SK-N-SH (cell line): Measurements from ENCODE around the gene NDEL1. TPM values are rescaled to one million over a fixed set of nuclear protein-coding genes. Genes with fewer than 3 reads are reported as not detected.

Source experiments
- CTCF ChIA-PET: fragments of 300-600, 350-600 bp; formaldehyde crosslinking; extraction: SDS; loops from one replicate; lab custom pipeline; 2021; lab: Yijun Ruan, JAX
- POLR2A ChIA-PET: fragments of 350-600 bp; sonication (Branson Sonifier 250); formaldehyde crosslinking; extraction: SDS; loops from one replicate; lab custom pipeline; 2020; ENCODE audit warnings: antibody characterized with exemption, inconsistent platforms; lab: Yijun Ruan, JAX
- DNase-seq: peaks from one replicate; pipeline ENCODE4 v3.0.0; 2012
- H2AFZ ChIP-seq: fragments of 200-600 bp; sonication (generic); 2 replicates; pipeline ENCODE4 v1.8.1; 2016; ENCODE audit warnings: antibody characterized with exemption, mild to moderate bottlenecking, low read depth
- H3F3A ChIP-seq: fragments of 200-600 bp; sonication (generic); replicated peaks from 2 replicates; pipeline ENCODE3; 2016; ENCODE audit warnings: antibody characterized with exemption, mild to moderate bottlenecking; ENCODE audit not compliant: insufficient read depth
- H3K27ac ChIP-seq, 2 experiments: fragments of 200-500 bp in 1 of 2; fragments of 200-600 bp in 1 of 2; sonication (Bioruptor generic) in 1 of 2; sonication (generic), shearing (Covaris generic) in 1 of 2; 2 replicates each; pipeline versions ENCODE4 v1.5.1 to v1.6.1; 2014 to 2016; ENCODE audit warnings: low read depth in 2 of 2, inconsistent platforms in 1 of 2, low read length in 1 of 2, mild to moderate bottlenecking in 1 of 2, mixed read lengths in 1 of 2
- H3K27me3 ChIP-seq: fragments of 200-600 bp; sonication (generic), shearing (Covaris generic); 2 replicates; pipeline ENCODE4 v1.6.1; 2016; ENCODE audit warnings: mixed run types; ENCODE audit not compliant: insufficient read depth
- H3K36me3 ChIP-seq, 2 experiments: fragments of 200-500 bp in 1 of 2; fragments of 200-600 bp in 1 of 2; sonication (Bioruptor generic) in 1 of 2; sonication (generic) in 1 of 2; replicated peaks in 1 of 2; 2 replicates each; pipeline versions ENCODE3 to v1.5.1; 2014 to 2016; ENCODE audit warnings: low read length in 1 of 2, mild to moderate bottlenecking in 1 of 2; ENCODE audit not compliant: insufficient read depth in 2 of 2, control insufficient read depth in 1 of 2
- H3K4me1 ChIP-seq, 2 experiments: fragments of 200-500 bp in 1 of 2; fragments of 200-600 bp in 1 of 2; sonication (Bioruptor generic) in 1 of 2; sonication (generic), shearing (Covaris generic) in 1 of 2; 2 replicates each; pipeline versions ENCODE4 v1.5.1 to v1.6.1; 2014 to 2016; ENCODE audit warnings: low read depth in 1 of 2, low read length in 1 of 2, mixed run types in 1 of 2; ENCODE audit not compliant: insufficient read depth in 2 of 2, control insufficient read depth in 1 of 2
- H3K4me2 ChIP-seq: fragments of 200-600 bp; sonication (generic), shearing (Covaris generic); 2 replicates; pipeline ENCODE4 v1.6.1; 2017; ENCODE audit warnings: mixed run types
- H3K4me3 ChIP-seq, 2 experiments: fragments of 200-500 bp in 1 of 2; fragments of 200-600 bp in 1 of 2; sonication (Bioruptor generic) in 1 of 2; sonication (generic), shearing (Covaris generic) in 1 of 2; 2 replicates each; pipeline versions ENCODE4 v1.5.1 to v1.8.1; 2014 to 2016; ENCODE audit warnings: low read depth in 2 of 2, inconsistent platforms in 1 of 2, low read length in 1 of 2, mild to moderate bottlenecking in 1 of 2, mixed read lengths in 1 of 2, moderate library complexity in 1 of 2
- H3K79me2 ChIP-seq: fragments of 200-600 bp; sonication (generic); 2 replicates; pipeline ENCODE4 v1.8.1; 2017; ENCODE audit warnings: mild to moderate bottlenecking; ENCODE audit not compliant: insufficient read depth
- H3K9ac ChIP-seq: fragments of 200-600 bp; sonication (generic); 2 replicates; pipeline ENCODE4 v1.6.1; 2017; ENCODE audit warnings: mixed run types
- H3K9me2 ChIP-seq: fragments of 200-600 bp; sonication (generic); 2 replicates; pipeline ENCODE4 v1.6.1; 2017; ENCODE audit warnings: mixed run types
- H3K9me3 ChIP-seq: fragments of 200-600 bp; sonication (generic); 2 replicates; pipeline ENCODE4 v1.6.1; 2017; ENCODE audit warnings: mixed run types, mild to moderate bottlenecking, moderate library complexity
- H4K20me1 ChIP-seq: fragments of 200-600 bp; sonication (generic); 2 replicates; pipeline ENCODE4 v1.6.1; 2017; ENCODE audit warnings: mild to moderate bottlenecking, mixed run types; ENCODE audit not compliant: insufficient read depth
- ELF1 ChIP-seq: IDR thresholded peaks from 2 replicates; pipeline ENCODE4 v1.4.0; 2012
- FOXJ3 ChIP-seq: sonication (generic); formaldehyde crosslinking; IDR thresholded peaks from 2 replicates; pipeline ENCODE4 v1.5.1; 2020; ENCODE audit warnings: mild to moderate bottlenecking, missing genetic modification reagents
- FOXM1 ChIP-seq: IDR thresholded peaks from 2 replicates; pipeline ENCODE4 v1.4.0; 2012; ENCODE audit warnings: low read depth, mild to moderate bottlenecking
- GATA2 ChIP-seq: sonication (generic); formaldehyde crosslinking; IDR thresholded peaks from 2 replicates; pipeline ENCODE4 v1.5.0; 2020; ENCODE audit warnings: mild to moderate bottlenecking, missing genetic modification reagents
- IRF3 ChIP-seq: fragments of 150-350 bp; IDR thresholded peaks from 2 replicates; pipeline ENCODE4 v1.6.1; 2016; ENCODE audit warnings: mild to moderate bottlenecking, low read depth, low read length
- MEF2A ChIP-seq: IDR thresholded peaks from 2 replicates; pipeline ENCODE4 v1.4.0; 2012; ENCODE audit warnings: low read depth, borderline replicate concordance
- NFIC ChIP-seq: IDR thresholded peaks from 2 replicates; pipeline ENCODE4 v1.4.0; 2012; ENCODE audit warnings: borderline replicate concordance
- RAD21 ChIP-seq: IDR thresholded peaks from 2 replicates; pipeline ENCODE4 v1.6.1; 2012; ENCODE audit warnings: mild to moderate bottlenecking, low read length
- RCOR1 ChIP-seq: fragments of 150-350 bp; IDR thresholded peaks from 2 replicates; pipeline ENCODE4 v1.6.1; 2017; ENCODE audit warnings: antibody characterized with exemption, low read length
- REST ChIP-seq: IDR thresholded peaks from 2 replicates; pipeline ENCODE4 v1.6.1; 2012; ENCODE audit warnings: mild to moderate bottlenecking, low read depth, low read length, moderate library complexity
- RFX5 ChIP-seq: IDR thresholded peaks from 2 replicates; pipeline ENCODE4 v1.6.1; 2012; ENCODE audit warnings: mild to moderate bottlenecking, improper control_type of control experiment, low read length
- RXRA ChIP-seq: IDR thresholded peaks from 2 replicates; pipeline ENCODE4 v1.4.0; 2012; ENCODE audit warnings: low read depth, mild to moderate bottlenecking, borderline replicate concordance
- SIN3A ChIP-seq: IDR thresholded peaks from 2 replicates; pipeline ENCODE4 v1.6.1; 2012; ENCODE audit warnings: low read depth, mild to moderate bottlenecking, low read length, moderate library complexity, borderline replicate concordance
- SMC3 ChIP-seq: IDR thresholded peaks from 2 replicates; pipeline ENCODE4 v1.6.1; 2012; ENCODE audit warnings: low read depth, low read length, improper control_type of control experiment
- TEAD4 ChIP-seq: IDR thresholded peaks from 2 replicates; pipeline ENCODE4 v1.4.0; 2012; ENCODE audit warnings: mild to moderate bottlenecking, borderline replicate concordance; ENCODE audit not compliant: insufficient read depth
- USF2 ChIP-seq: fragments of 150-350 bp; IDR thresholded peaks from 2 replicates; pipeline ENCODE4 v1.6.1; 2017; ENCODE audit warnings: antibody characterized with exemption, low read length, low read depth, borderline replicate concordance
- YY1 ChIP-seq: IDR thresholded peaks from 2 replicates; pipeline ENCODE4 v1.4.0; 2012; ENCODE audit warnings: low read depth, mild to moderate bottlenecking
- WGBS: methylation state at CpG from one replicate; pipeline ENCODE4 v1.1.6; 2017; ENCODE audit warnings: low lambda C conversion rate; 5-methylcytosine and 5-hydroxymethylcytosine counted together
- polyA plus RNA-seq, 3 experiments: library from polyadenylated mRNA; depleted of rRNA; stranded (reverse); fragments of >200 nt; gene quantifications; 2 replicates each; pipeline ENCODE4 v1.2.3, GENCODE V29; 2012

The NDEL1 gene
- polyA plus RNA-seq, 1 of the 3 experiments (the other 2 are of a cell fraction) = 49.5 TPM

GRCh38 chr17:8436844-8437171, 1.1 kb downstream of the NDEL1 start (continued):
- TF ChIP-seq NFIC = no peak
- no peak for TF ChIP-seq RXRA

- TF ChIP-seq TEAD4 (no peak), MEF2A (no peak), FOXJ3 (CRISPR knock-in tag) (no peak), USF2 (no peak), RCOR1 (no peak), GATA2 (CRISPR knock-in tag) (no peak), SMC3 (no peak), RFX5 (no peak), RAD21 (no peak), FOXM1 (no peak), ELF1 (no peak), IRF3 (no peak), YY1 (no peak), RXRA (no peak), SIN3A (no peak), REST (no peak)
- Histone ChIP-seq H3K79me2 (peaks cover 76% of the 10 kb centered on the region), H3K27ac (no peak overlapping the region), H3F3A (peaks cover 7% of the 10 kb centered on the region), H3K9me2 (no peaks in the 10 kb centered on the region), H4K20me1 (peaks cover 69% of the 10 kb centered on the region), H3K9me3 (no peaks in the 10 kb centered on the region), H3K4me1 (peaks cover 0 to 6% of the 10 kb centered on the region in 2 experiments; a peak in 1 of 4 replicates), H3K4me2 (no peak overlapping the region), H3K4me3 (no peak overlapping the region), H2AFZ (no peak overlapping the region), H3K27me3 (no peaks in the 10 kb centered on the region), H3K9ac (no peak overlapping the region), H3K36me3 (peaks cover 4 to 29% of the 10 kb centered on the region in 2 experiments)
- WGBS = 96% methylated on average over 5 of the region's 5 CpGs
- CTCF ChIA-PET = interaction anchor here (0.7 kb wide), 1 partner anchor 1052 kb away, joined by 3 read pairs; no protein-coding TSS in a partner anchor
- no peak for DNase-seq
- POLR2A ChIA-PET = no interaction called here
These were observed 2.8 kb downstream of the NDEL1 start for GRCh38 chr17:8438441-8438840.
